GM12892 (cell line): ENCODE measurements around the gene CRYBA2.

Experiments used
- POLR2A ChIP-seq: IDR thresholded peaks from 2 replicates; pipeline ENCODE4 v1.6.1; 2011; ENCODE audit warnings: low read depth, low read length, control low read depth
- TAF1 ChIP-seq: IDR thresholded peaks from 2 replicates; pipeline ENCODE4 v1.6.1; 2011; ENCODE audit warnings: low read depth, mild to moderate bottlenecking, control low read depth, low read length, borderline replicate concordance

- TF ChIP-seq POLR2A (no peak), TAF1 (no peak)
Observed at GRCh38 chr2:218985021-218985324, 8.2 kb downstream of the CRYBA2 start, which contains the start of gene FEV.
